Activated CD4-positive, alpha-beta T cell treated with anti-CD3 and anti-CD28 coated beads, Interleukin-2, amount 50 U/mL, for 48 hours (primary cell): ENCODE measurements around the gene SEPHS1.
"Not testable (repeated sequence)": the region's sequence is repeated elsewhere in the genome, so short reads cannot be mapped to it uniquely, and the experiment has no call there.

Experiments
- DNase-seq, 2 experiments: peaks; one replicate each; pipeline ENCODE4 v3.0.0-alpha.2; 2020

SEPHS1 gene

GRCh38 chr10:13356392-13356791 is 8.3 kb upstream of the SEPHS1 start:
- DNase-seq: no peak

- DNase-seq: no peak
These were observed 6.7 kb upstream of the SEPHS1 start for GRCh38 chr10:13354783-13355182.

- no peak for DNase-seq
These were observed 4.4 kb upstream of the SEPHS1 start for GRCh38 chr10:13352519-13352918.

- DNase-seq: peak in 1 of 2 experiments; percentile 27
These were observed 3.3 kb upstream of the SEPHS1 start for GRCh38 chr10:13351340-13351915.

- DNase-seq: peak; percentile 40 to 55
These were observed 1.6 kb upstream of the SEPHS1 start for GRCh38 chr10:13349463-13350274.

- DNase-seq: peak; percentile 74 to 79
These were observed 465 bp downstream of the SEPHS1 start for GRCh38 chr10:13347500-13348156.

GRCh38 chr10:13347043-13347499 is 1.0 kb downstream of the SEPHS1 start:
- peak; percentile 9 to 22 for DNase-seq

GRCh38 chr10:13346283-13347042 is 1.6 kb downstream of the SEPHS1 start:
- no peak for DNase-seq

- peak in 1 of 2 experiments; percentile 11 for DNase-seq
These were observed 7.3 kb downstream of the SEPHS1 start for GRCh38 chr10:13340626-13341376.

GRCh38 chr10:13340068-13340467 is 8.0 kb downstream of the SEPHS1 start:
- no peak for DNase-seq

- no peak for DNase-seq
These were observed 9.5 kb downstream of the SEPHS1 start for GRCh38 chr10:13338390-13339110.

- no peak for DNase-seq
These were observed 10.3 kb downstream of the SEPHS1 start for GRCh38 chr10:13337827-13338196.

- no peak for DNase-seq
These were observed 10.8 kb downstream of the SEPHS1 start for GRCh38 chr10:13337128-13337826.

GRCh38 chr10:13335881-13336280 is 12.2 kb downstream of the SEPHS1 start:
- DNase-seq: no peak

GRCh38 chr10:13334556-13334955 is 13.5 kb downstream of the SEPHS1 start:
- no peak for DNase-seq

GRCh38 chr10:13331646-13332045 is 16.4 kb downstream of the SEPHS1 start:
- DNase-seq: no peak

- not testable (repeated sequence) for DNase-seq
These were observed 17.1 kb downstream of the SEPHS1 start for GRCh38 chr10:13330980-13331379.

GRCh38 chr10:13329565-13329964 is 18.5 kb downstream of the SEPHS1 start:
- no peak for DNase-seq

- DNase-seq: no peak
These were observed 19.5 kb downstream of the SEPHS1 start for GRCh38 chr10:13328613-13329012.

- DNase-seq: no peak
These were observed 20.0 kb downstream of the SEPHS1 start for GRCh38 chr10:13328126-13328525.

GRCh38 chr10:13327534-13327933 is 20.6 kb downstream of the SEPHS1 start:
- DNase-seq: no peak
